SU-DHL-6 (cell line): ENCODE measurements around the gene MAP1A.

Source experiments
- H2AFZ ChIP-seq: fragments of 200-600 bp; sonication (generic); 2 replicates; pipeline ENCODE4 v1.6.1; 2014; ENCODE audit warnings: low read depth, mild to moderate bottlenecking, moderate library complexity, mixed read lengths, antibody characterized with exemption, low read length; ENCODE audit not compliant: severe bottlenecking
- H3F3A ChIP-seq: fragments of 200-600 bp; shearing (Covaris generic); 2 replicates; pipeline ENCODE4 v1.6.0; 2016; ENCODE audit warnings: antibody characterized with exemption, mild to moderate bottlenecking; ENCODE audit not compliant: insufficient read depth
- H3K27ac ChIP-seq: fragments of 200-600 bp; sonication (generic); 2 replicates; pipeline ENCODE4 v1.5.1; 2016; ENCODE audit warnings: low read depth, mild to moderate bottlenecking, low read length, moderate library complexity, mixed read lengths
- H3K27me3 ChIP-seq: fragments of 200-600 bp; sonication (generic), shearing (Covaris generic); 2 replicates; pipeline ENCODE4 v1.6.0; 2014; ENCODE audit warnings: mild to moderate bottlenecking, low read length
- H3K36me3 ChIP-seq: fragments of 200-600 bp; sonication (generic); 2 replicates; pipeline ENCODE4 v1.6.1; 2014; ENCODE audit warnings: mild to moderate bottlenecking, low read length, mixed read lengths
- H3K4me2 ChIP-seq: fragments of 300-600, 200-600 bp; shearing (Covaris generic), sonication (generic); 2 replicates; pipeline ENCODE4 v1.6.0; 2014; ENCODE audit warnings: low read length, low read depth, mild to moderate bottlenecking; ENCODE audit not compliant: poor library complexity, severe bottlenecking
- H3K4me3 ChIP-seq: fragments of 200-600 bp; sonication (generic); 2 replicates; pipeline ENCODE4 v1.5.1; 2014; ENCODE audit warnings: antibody characterized with exemption, low read length, mild to moderate bottlenecking, mixed read lengths; ENCODE audit not compliant: insufficient read depth, poor library complexity, severe bottlenecking
- H3K79me2 ChIP-seq: fragments of 200-600 bp; sonication (generic); 2 replicates; pipeline ENCODE4 v1.6.1; 2014; ENCODE audit warnings: mild to moderate bottlenecking, low read length, moderate library complexity; ENCODE audit not compliant: insufficient read depth
- H3K9ac ChIP-seq: fragments of 200-600 bp; sonication (generic); 2 replicates; pipeline ENCODE4 v1.7.0; 2014; ENCODE audit warnings: mild to moderate bottlenecking, low read length
- H3K9me2 ChIP-seq: fragments of 200-600 bp; sonication (generic); replicated peaks from 2 replicates; pipeline ENCODE4 v1.6.1; 2014; ENCODE audit warnings: low read length; ENCODE audit not compliant: insufficient read depth
- H3K9me3 ChIP-seq: fragments of 200-600 bp; sonication (generic); 2 replicates; pipeline ENCODE4 v1.6.1; 2014; ENCODE audit warnings: low read length, mixed read lengths; ENCODE audit not compliant: insufficient read depth
- H4K20me1 ChIP-seq: fragments of 200-600 bp; sonication (generic); 2 replicates; pipeline ENCODE4 v1.6.1; 2014; ENCODE audit warnings: low read depth, mild to moderate bottlenecking, antibody characterized with exemption, low read length, moderate library complexity, mixed read lengths
- CTCF ChIP-seq: fragments of 200-600 bp; sonication (generic); IDR thresholded peaks from one replicate; pipeline ENCODE4 v1.5.1; 2017; ENCODE audit warnings: antibody characterized with exemption, mild to moderate bottlenecking, low read length, moderate library complexity; ENCODE audit not compliant: insufficient read depth, poor library complexity, severe bottlenecking
- EZH2phosphoT487 ChIP-seq: fragments of 200-600 bp; sonication (generic), shearing (Covaris generic); conservative IDR thresholded peaks from 2 replicates; pipeline ENCODE4 v1.6.1; 2018; ENCODE audit warnings: mild to moderate bottlenecking, antibody characterized with exemption, low read length, moderate library complexity, mixed read lengths

The MAP1A gene

GRCh38 chr15:43487271-43487895 is 30.0 kb upstream of the MAP1A start:
- H3K4me2 ChIP-seq: no peak overlapping the region
- H4K20me1 ChIP-seq: no peaks in the 10 kb centered on the region
- no peak overlapping the region for H3K27ac ChIP-seq
- H3K27me3 ChIP-seq: no peaks in the 10 kb centered on the region
- peaks cover 6% of the 10 kb centered on the region; the same call in 1 of the 2 replicates for H3F3A ChIP-seq
- H3K9me3 ChIP-seq: no peaks in the 10 kb centered on the region
- H3K9me2 ChIP-seq: no peaks in the 10 kb centered on the region
- no peak for TF ChIP-seq CTCF
- no peak for TF ChIP-seq EZH2phosphoT487
- H3K36me3 ChIP-seq: no peaks in the 10 kb centered on the region
- no peak overlapping the region for H3K9ac ChIP-seq
- H3K4me3 ChIP-seq: no peak overlapping the region
- no peak overlapping the region for H2AFZ ChIP-seq
- no peaks in the 10 kb centered on the region for H3K79me2 ChIP-seq

- no peak overlapping the region for H3K9ac ChIP-seq
- H3K4me3 ChIP-seq: no peak overlapping the region
- H2AFZ ChIP-seq: no peak overlapping the region
- no peaks in the 10 kb centered on the region for H4K20me1 ChIP-seq
- H3K9me3 ChIP-seq: no peaks in the 10 kb centered on the region
- TF ChIP-seq EZH2phosphoT487: no peak
- no peak for TF ChIP-seq CTCF
- peaks cover 6% of the 10 kb centered on the region; the same call in 1 of the 2 replicates for H3F3A ChIP-seq
- no peaks in the 10 kb centered on the region for H3K27me3 ChIP-seq
- H3K79me2 ChIP-seq: no peaks in the 10 kb centered on the region
- no peak overlapping the region for H3K27ac ChIP-seq
- no peaks in the 10 kb centered on the region for H3K9me2 ChIP-seq
- H3K36me3 ChIP-seq: no peaks in the 10 kb centered on the region
- no peak overlapping the region for H3K4me2 ChIP-seq
Observed at GRCh38 chr15:43488790-43489189, 28.6 kb upstream of the MAP1A start.

DNA sequence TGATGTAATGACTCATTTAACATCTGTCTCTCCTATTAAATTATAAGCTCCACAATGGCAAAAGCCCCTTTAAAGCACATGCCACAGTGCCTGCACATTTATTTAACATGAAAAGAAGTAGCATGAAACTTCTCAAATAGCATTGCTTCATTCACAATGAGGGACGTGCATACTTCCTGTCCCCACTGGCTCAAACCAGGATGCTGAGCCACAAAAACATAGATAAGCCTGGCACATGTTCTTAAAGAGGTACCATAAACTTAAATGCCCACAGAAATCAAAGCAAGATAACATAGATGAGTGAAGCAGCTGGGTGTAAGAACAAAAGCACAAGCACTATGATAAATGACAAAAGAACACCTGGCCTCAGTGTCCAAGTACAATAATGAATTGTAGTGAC is 28.2 kb upstream of the MAP1A start:
- Histone ChIP-seq H3K27me3 (no peaks in the 10 kb centered on the region), H3F3A (peaks cover 2% of the 10 kb centered on the region; the same call in 1 of the 2 replicates), H3K9me2 (no peaks in the 10 kb centered on the region), H3K36me3 (no peaks in the 10 kb centered on the region), H3K79me2 (no peaks in the 10 kb centered on the region), H3K27ac (no peak overlapping the region), H3K9me3 (no peaks in the 10 kb centered on the region), H3K4me3 (no peak overlapping the region), H3K9ac (no peak overlapping the region), H2AFZ (no peak overlapping the region), H4K20me1 (no peaks in the 10 kb centered on the region), H3K4me2 (no peak overlapping the region)
- no peak for TF ChIP-seq EZH2phosphoT487
- TF ChIP-seq CTCF: no peak
